GM23338 (cell line): ENCODE measurements around the gene EMCN. TPM values are rescaled to one million over a fixed set of nuclear protein-coding genes. Genes with fewer than 3 reads are reported as not detected.

Source experiments
- ATAC-seq: fragments of 200-7000 bp; cut with Tn5 transposase; 3 replicates; pipeline ENCODE4 v1.9.1; 2020
- DNase-seq: peaks from one replicate; pipeline ENCODE4 v3.0.0-alpha.2; 2015; ENCODE audit warnings: low spot score
- H2AFZ ChIP-seq: fragments of 200-600 bp; sonication (generic); 2 replicates; pipeline ENCODE4 v1.8.0; 2016; ENCODE audit warnings: antibody characterized with exemption, mild to moderate bottlenecking, moderate library complexity
- H3F3A ChIP-seq: fragments of 200-600 bp; sonication (generic); replicated peaks from 2 replicates; pipeline ENCODE4 v1.8.0; 2017; ENCODE audit warnings: antibody characterized with exemption, mixed run types, low read depth
- H3K27ac ChIP-seq: fragments of 200-600 bp; sonication (generic); 2 replicates; pipeline ENCODE4 v1.6.1; 2016; ENCODE audit warnings: low read depth
- H3K27me3 ChIP-seq: fragments of 200-600 bp; sonication (generic); 2 replicates; pipeline ENCODE4 v1.8.0; 2016; ENCODE audit warnings: mild to moderate bottlenecking, mixed run types, moderate library complexity; ENCODE audit not compliant: insufficient read depth
- H3K36me3 ChIP-seq: fragments of 200-600 bp; sonication (generic); 2 replicates; pipeline ENCODE4 v1.8.0; 2016; ENCODE audit warnings: mild to moderate bottlenecking; ENCODE audit not compliant: insufficient read depth
- H3K4me1 ChIP-seq: fragments of 200-600 bp; sonication (generic); 2 replicates; pipeline ENCODE4 v1.8.0; 2016; ENCODE audit warnings: mild to moderate bottlenecking, moderate library complexity; ENCODE audit not compliant: insufficient read depth
- H3K4me2 ChIP-seq: fragments of 200-600 bp; sonication (generic); 2 replicates; pipeline ENCODE4 v1.7.1; 2017; ENCODE audit warnings: mixed run types
- H3K4me3 ChIP-seq: fragments of 200-600 bp; sonication (generic); 2 replicates; pipeline ENCODE4 v1.6.1; 2016; ENCODE audit warnings: mixed run types
- H3K79me2 ChIP-seq: fragments of 200-600 bp; sonication (generic); replicated peaks from 2 replicates; pipeline ENCODE4 v1.8.0; 2017; ENCODE audit warnings: mild to moderate bottlenecking; ENCODE audit not compliant: insufficient read depth
- H3K9me2 ChIP-seq: fragments of 200-600 bp; sonication (generic); 2 replicates; pipeline ENCODE4 v1.8.0; 2017; ENCODE audit not compliant: insufficient read depth
- H4K20me1 ChIP-seq: fragments of 200-600 bp; sonication (generic); replicated peaks from 2 replicates; pipeline ENCODE4 v1.8.0; 2017; ENCODE audit warnings: mild to moderate bottlenecking; ENCODE audit not compliant: insufficient read depth
- H3K27ac Mint-ChIP-seq: 2 replicates; pipeline ENCODE4 v1.8.0; 2020; ENCODE audit warnings: inconsistent platforms, mild to moderate bottlenecking, moderate library complexity, mixed read lengths
- H3K27me3 Mint-ChIP-seq: 3 replicates; pipeline ENCODE4 v1.8.0; 2022; ENCODE audit warnings: low read depth, mild to moderate bottlenecking, moderate library complexity, mixed read lengths, inconsistent platforms; ENCODE audit not compliant: insufficient read depth, poor library complexity
- H3K36me3 Mint-ChIP-seq: 3 replicates; pipeline ENCODE4 v1.8.0; 2021; ENCODE audit warnings: low read depth, mild to moderate bottlenecking, inconsistent platforms, moderate library complexity, mixed read lengths
- H3K4me1 Mint-ChIP-seq: 3 replicates; pipeline ENCODE4 v1.8.0; 2020; ENCODE audit warnings: mild to moderate bottlenecking, inconsistent platforms, mixed read lengths
- H3K4me3 Mint-ChIP-seq: 3 replicates; pipeline ENCODE4 v1.8.0; 2021; ENCODE audit warnings: moderate library complexity, mild to moderate bottlenecking, inconsistent platforms, mixed read lengths
- H3K9me3 Mint-ChIP-seq: 3 replicates; pipeline ENCODE4 v1.8.0; 2020; ENCODE audit warnings: moderate library complexity, mild to moderate bottlenecking, inconsistent platforms, mixed read lengths
- EZH2 ChIP-seq: fragments of 200-600 bp; sonication (generic); IDR thresholded peaks from one replicate; pipeline ENCODE4 v1.8.0; 2017; ENCODE audit warnings: antibody characterized with exemption, mild to moderate bottlenecking, low read depth; ENCODE audit not compliant: unreplicated experiment
- JUNB ChIP-seq: IDR thresholded peaks from one replicate; pipeline ENCODE4 v1.6.1; 2016; ENCODE audit warnings: antibody characterized with exemption; ENCODE audit not compliant: unreplicated experiment
- STAT1 ChIP-seq: IDR thresholded peaks from one replicate; pipeline ENCODE4 v1.6.1; 2016; ENCODE audit warnings: antibody characterized with exemption; ENCODE audit not compliant: unreplicated experiment
- ZNF114 ChIP-seq: fragments of 250-450 bp; sonication (Bioruptor Pico); IDR thresholded peaks from 2 replicates; pipeline ENCODE4 v1.5.0; 2020; ENCODE audit warnings: mild to moderate bottlenecking, moderate library complexity
- polyA plus RNA-seq: library from polyadenylated mRNA; unstranded; fragments of >200 nt; fragmentation: Nextera tagmentation; extraction: Ambion mirVana; gene quantifications from 2 replicates; pipeline ENCODE4 v1.2.1, GENCODE V29; 2016
- total RNA-seq: library from RNA; depleted of rRNA; stranded (reverse); fragments of >200 nt; shearing (Covaris generic); gene quantifications from 2 replicates; pipeline ENCODE4 v1.2.3, GENCODE V29; 2014
- TF ChIP-seq, protein P1 (sequence below): IDR thresholded peaks from one replicate; pipeline ENCODE4 v1.6.1; 2018; ENCODE audit warnings: antibody characterized with exemption; ENCODE audit not compliant: unreplicated experiment
- TF ChIP-seq, protein P2 (sequence below): fragments of 250-450 bp; sonication (Bioruptor Pico); IDR thresholded peaks from 2 replicates; pipeline ENCODE4 v1.5.0; 2020; ENCODE audit warnings: mild to moderate bottlenecking, moderate library complexity
- TF ChIP-seq, protein P3 (sequence below): IDR thresholded peaks from 2 replicates; pipeline ENCODE4 v1.6.1; 2016; ENCODE audit warnings: antibody characterized with exemption
- TF ChIP-seq, protein P4 (sequence below), 2 experiments: fragments of 200-600 bp in 1 of 2; sonication (generic) in 1 of 2; conservative IDR thresholded peaks; 2 replicates each; pipeline versions ENCODE4 v1.5.1 to v1.6.1; 2016 to 2017; ENCODE audit warnings: antibody characterized with exemption in 2 of 2, low read depth in 2 of 2, mild to moderate bottlenecking in 2 of 2, moderate library complexity in 1 of 2

EMCN gene
- total and polyA plus RNA-seq, 2 experiments from 2014 or later: not detected

DNA sequence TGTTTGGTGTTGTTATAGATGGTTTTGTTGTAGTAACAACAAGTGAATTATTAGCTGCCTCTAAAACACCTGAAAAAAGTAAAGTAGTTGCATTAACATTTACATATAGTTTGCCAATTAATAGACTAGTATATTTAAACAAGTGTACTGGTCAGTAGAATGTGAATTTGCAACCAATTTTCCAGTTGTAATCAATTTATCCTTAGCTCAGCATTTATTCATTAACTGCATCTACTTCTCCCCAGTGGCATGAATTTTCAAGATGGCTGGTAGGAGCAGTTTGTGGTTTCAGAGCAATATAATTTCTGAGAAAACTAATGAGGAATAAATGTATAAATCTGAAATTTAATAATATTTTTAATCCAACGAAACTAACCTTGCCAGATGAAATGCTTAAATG, 37.9 kb downstream of the EMCN start:
- Histone ChIP-seq H2AFZ (no peak overlapping the region), H3F3A (no peaks in the 10 kb centered on the region), H3K79me2 (no peaks in the 10 kb centered on the region), H4K20me1 (no peaks in the 10 kb centered on the region), H3K4me1 (peaks cover 3% of the 10 kb centered on the region; the same call in 1 of the 2 replicates), H3K4me3 (no peak overlapping the region), H3K9me2 (no peaks in the 10 kb centered on the region), H3K36me3 (no peaks in the 10 kb centered on the region), H3K4me2 (no peak overlapping the region), H3K27ac (no peak overlapping the region), H3K27me3 (no peaks in the 10 kb centered on the region)
- no peak for ATAC-seq
- no peak for TF ChIP-seq EZH2
- TF ChIP-seq, protein P1, sequence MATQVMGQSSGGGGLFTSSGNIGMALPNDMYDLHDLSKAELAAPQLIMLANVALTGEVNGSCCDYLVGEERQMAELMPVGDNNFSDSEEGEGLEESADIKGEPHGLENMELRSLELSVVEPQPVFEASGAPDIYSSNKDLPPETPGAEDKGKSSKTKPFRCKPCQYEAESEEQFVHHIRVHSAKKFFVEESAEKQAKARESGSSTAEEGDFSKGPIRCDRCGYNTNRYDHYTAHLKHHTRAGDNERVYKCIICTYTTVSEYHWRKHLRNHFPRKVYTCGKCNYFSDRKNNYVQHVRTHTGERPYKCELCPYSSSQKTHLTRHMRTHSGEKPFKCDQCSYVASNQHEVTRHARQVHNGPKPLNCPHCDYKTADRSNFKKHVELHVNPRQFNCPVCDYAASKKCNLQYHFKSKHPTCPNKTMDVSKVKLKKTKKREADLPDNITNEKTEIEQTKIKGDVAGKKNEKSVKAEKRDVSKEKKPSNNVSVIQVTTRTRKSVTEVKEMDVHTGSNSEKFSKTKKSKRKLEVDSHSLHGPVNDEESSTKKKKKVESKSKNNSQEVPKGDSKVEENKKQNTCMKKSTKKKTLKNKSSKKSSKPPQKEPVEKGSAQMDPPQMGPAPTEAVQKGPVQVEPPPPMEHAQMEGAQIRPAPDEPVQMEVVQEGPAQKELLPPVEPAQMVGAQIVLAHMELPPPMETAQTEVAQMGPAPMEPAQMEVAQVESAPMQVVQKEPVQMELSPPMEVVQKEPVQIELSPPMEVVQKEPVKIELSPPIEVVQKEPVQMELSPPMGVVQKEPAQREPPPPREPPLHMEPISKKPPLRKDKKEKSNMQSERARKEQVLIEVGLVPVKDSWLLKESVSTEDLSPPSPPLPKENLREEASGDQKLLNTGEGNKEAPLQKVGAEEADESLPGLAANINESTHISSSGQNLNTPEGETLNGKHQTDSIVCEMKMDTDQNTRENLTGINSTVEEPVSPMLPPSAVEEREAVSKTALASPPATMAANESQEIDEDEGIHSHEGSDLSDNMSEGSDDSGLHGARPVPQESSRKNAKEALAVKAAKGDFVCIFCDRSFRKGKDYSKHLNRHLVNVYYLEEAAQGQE: no peak
- TF ChIP-seq, protein P2, sequence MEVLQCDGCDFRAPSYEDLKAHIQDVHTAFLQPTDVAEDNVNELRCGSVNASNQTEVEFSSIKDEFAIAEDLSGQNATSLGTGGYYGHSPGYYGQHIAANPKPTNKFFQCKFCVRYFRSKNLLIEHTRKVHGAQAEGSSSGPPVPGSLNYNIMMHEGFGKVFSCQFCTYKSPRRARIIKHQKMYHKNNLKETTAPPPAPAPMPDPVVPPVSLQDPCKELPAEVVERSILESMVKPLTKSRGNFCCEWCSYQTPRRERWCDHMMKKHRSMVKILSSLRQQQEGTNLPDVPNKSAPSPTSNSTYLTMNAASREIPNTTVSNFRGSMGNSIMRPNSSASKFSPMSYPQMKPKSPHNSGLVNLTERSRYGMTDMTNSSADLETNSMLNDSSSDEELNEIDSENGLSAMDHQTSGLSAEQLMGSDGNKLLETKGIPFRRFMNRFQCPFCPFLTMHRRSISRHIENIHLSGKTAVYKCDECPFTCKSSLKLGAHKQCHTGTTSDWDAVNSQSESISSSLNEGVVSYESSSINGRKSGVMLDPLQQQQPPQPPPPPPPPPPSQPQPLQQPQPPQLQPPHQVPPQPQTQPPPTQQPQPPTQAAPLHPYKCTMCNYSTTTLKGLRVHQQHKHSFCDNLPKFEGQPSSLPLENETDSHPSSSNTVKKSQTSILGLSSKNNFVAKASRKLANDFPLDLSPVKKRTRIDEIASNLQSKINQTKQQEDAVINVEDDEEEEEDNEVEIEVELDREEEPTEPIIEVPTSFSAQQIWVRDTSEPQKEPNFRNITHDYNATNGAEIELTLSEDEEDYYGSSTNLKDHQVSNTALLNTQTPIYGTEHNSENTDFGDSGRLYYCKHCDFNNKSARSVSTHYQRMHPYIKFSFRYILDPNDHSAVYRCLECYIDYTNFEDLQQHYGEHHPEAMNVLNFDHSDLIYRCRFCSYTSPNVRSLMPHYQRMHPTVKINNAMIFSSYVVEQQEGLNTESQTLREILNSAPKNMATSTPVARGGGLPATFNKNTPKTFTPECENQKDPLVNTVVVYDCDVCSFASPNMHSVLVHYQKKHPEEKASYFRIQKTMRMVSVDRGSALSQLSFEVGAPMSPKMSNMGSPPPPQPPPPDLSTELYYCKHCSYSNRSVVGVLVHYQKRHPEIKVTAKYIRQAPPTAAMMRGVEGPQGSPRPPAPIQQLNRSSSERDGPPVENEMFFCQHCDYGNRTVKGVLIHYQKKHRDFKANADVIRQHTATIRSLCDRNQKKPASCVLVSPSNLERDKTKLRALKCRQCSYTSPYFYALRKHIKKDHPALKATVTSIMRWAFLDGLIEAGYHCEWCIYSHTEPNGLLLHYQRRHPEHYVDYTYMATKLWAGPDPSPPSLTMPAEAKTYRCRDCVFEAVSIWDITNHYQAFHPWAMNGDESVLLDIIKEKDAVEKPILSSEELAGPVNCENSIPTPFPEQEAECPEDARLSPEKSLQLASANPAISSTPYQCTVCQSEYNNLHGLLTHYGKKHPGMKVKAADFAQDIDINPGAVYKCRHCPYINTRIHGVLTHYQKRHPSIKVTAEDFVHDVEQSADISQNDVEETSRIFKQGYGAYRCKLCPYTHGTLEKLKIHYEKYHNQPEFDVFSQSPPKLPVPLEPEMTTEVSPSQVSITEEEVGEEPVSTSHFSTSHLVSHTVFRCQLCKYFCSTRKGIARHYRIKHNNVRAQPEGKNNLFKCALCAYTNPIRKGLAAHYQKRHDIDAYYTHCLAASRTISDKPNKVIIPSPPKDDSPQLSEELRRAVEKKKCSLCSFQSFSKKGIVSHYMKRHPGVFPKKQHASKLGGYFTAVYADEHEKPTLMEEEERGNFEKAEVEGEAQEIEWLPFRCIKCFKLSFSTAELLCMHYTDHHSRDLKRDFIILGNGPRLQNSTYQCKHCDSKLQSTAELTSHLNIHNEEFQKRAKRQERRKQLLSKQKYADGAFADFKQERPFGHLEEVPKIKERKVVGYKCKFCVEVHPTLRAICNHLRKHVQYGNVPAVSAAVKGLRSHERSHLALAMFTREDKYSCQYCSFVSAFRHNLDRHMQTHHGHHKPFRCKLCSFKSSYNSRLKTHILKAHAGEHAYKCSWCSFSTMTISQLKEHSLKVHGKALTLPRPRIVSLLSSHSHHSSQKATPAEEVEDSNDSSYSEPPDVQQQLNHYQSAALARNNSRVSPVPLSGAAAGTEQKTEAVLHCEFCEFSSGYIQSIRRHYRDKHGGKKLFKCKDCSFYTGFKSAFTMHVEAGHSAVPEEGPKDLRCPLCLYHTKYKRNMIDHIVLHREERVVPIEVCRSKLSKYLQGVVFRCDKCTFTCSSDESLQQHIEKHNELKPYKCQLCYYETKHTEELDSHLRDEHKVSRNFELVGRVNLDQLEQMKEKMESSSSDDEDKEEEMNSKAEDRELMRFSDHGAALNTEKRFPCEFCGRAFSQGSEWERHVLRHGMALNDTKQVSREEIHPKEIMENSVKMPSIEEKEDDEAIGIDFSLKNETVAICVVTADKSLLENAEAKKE (CRISPR knock-in tag): no peak
- no peak for TF ChIP-seq JUNB
- TF ChIP-seq, protein P3, sequence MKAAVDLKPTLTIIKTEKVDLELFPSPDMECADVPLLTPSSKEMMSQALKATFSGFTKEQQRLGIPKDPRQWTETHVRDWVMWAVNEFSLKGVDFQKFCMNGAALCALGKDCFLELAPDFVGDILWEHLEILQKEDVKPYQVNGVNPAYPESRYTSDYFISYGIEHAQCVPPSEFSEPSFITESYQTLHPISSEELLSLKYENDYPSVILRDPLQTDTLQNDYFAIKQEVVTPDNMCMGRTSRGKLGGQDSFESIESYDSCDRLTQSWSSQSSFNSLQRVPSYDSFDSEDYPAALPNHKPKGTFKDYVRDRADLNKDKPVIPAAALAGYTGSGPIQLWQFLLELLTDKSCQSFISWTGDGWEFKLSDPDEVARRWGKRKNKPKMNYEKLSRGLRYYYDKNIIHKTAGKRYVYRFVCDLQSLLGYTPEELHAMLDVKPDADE: no peak
- TF ChIP-seq, protein P4, sequence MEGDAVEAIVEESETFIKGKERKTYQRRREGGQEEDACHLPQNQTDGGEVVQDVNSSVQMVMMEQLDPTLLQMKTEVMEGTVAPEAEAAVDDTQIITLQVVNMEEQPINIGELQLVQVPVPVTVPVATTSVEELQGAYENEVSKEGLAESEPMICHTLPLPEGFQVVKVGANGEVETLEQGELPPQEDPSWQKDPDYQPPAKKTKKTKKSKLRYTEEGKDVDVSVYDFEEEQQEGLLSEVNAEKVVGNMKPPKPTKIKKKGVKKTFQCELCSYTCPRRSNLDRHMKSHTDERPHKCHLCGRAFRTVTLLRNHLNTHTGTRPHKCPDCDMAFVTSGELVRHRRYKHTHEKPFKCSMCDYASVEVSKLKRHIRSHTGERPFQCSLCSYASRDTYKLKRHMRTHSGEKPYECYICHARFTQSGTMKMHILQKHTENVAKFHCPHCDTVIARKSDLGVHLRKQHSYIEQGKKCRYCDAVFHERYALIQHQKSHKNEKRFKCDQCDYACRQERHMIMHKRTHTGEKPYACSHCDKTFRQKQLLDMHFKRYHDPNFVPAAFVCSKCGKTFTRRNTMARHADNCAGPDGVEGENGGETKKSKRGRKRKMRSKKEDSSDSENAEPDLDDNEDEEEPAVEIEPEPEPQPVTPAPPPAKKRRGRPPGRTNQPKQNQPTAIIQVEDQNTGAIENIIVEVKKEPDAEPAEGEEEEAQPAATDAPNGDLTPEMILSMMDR (conservative IDR thresholded peaks at IDR 0.05; ENCODE audit: low read depth in 2 of 2): no peak
- TF ChIP-seq ZNF114 (CRISPR knock-in tag): no peak
- TF ChIP-seq STAT1: no peak
- no peak overlapping the region for H3K27ac Mint-ChIP-seq
- H3K4me3 Mint-ChIP-seq: no peak overlapping the region
- peaks cover 6% of the 10 kb centered on the region; the same call in 2 of the 3 replicates for H3K4me1 Mint-ChIP-seq
- no peaks in the 10 kb centered on the region for H3K9me3 Mint-ChIP-seq
- H3K27me3 Mint-ChIP-seq: peaks cover 1% of the 10 kb centered on the region
- DNase-seq: no peak
- H3K36me3 Mint-ChIP-seq: no peaks in the 10 kb centered on the region
